A673 (cell line): ENCODE data around the gene TNFSF11. TPM values are rescaled to one million over a fixed set of nuclear protein-coding genes. Genes with fewer than 3 reads are reported as not detected.

Experiments used
- BruUV-seq: library from RNA; stranded (reverse); fragments of 400-500 nt; replicated peaks from 2 replicates; lab custom pipeline; 2021; lab: Mats Ljungman, UMichigan
- CTCF ChIA-PET: fragments of 300-600 bp; sonication (Branson Sonifier 250); formaldehyde crosslinking; loops from one replicate; lab custom pipeline; 2022; ENCODE audit warnings: antibody characterized with exemption; lab: Charles Lee
- POLR2A ChIA-PET: fragments of 300-600 bp; sonication (Branson Sonifier 250); formaldehyde crosslinking; loops from one replicate; lab custom pipeline; 2022; ENCODE audit warnings: antibody characterized with exemption; ENCODE audit not compliant: low non-redundant PET; lab: Charles Lee
- DNase-seq: peaks from one replicate; pipeline ENCODE4 v3.0.0-alpha.2; 2015; ENCODE audit warnings: low spot score
- H3K27ac ChIP-seq: fragments of 200-600 bp; sonication (generic); 2 replicates; pipeline ENCODE4 v1.5.1; 2016; ENCODE audit warnings: mixed run types, low read depth, mild to moderate bottlenecking, mixed read lengths, antibody characterized with exemption, low read length; ENCODE audit not compliant: poor library complexity, severe bottlenecking
- H3K27me3 ChIP-seq: fragments of 200-600 bp; sonication (generic); replicated peaks from 2 replicates; pipeline ENCODE4 v1.6.1; 2017; ENCODE audit warnings: mixed run types, low read depth, mild to moderate bottlenecking, mixed read lengths, antibody characterized with exemption, low read length; ENCODE audit not compliant: insufficient read depth, poor library complexity
- H3K36me3 ChIP-seq: fragments of 200-600 bp; sonication (generic); 2 replicates; pipeline ENCODE4 v1.6.1; 2016; ENCODE audit warnings: mixed run types, mild to moderate bottlenecking, mixed read lengths, antibody characterized with exemption, low read length; ENCODE audit not compliant: insufficient read depth, poor library complexity, severe bottlenecking
- H3K4me1 ChIP-seq: fragments of 200-600 bp; sonication (generic); 2 replicates; pipeline ENCODE4 v1.6.1; 2017; ENCODE audit warnings: mixed run types, mild to moderate bottlenecking, mixed read lengths, antibody characterized with exemption, low read length; ENCODE audit not compliant: insufficient read depth, poor library complexity, severe bottlenecking
- H3K4me3 ChIP-seq: fragments of 200-600 bp; sonication (generic); 2 replicates; pipeline ENCODE4 v1.5.1; 2016; ENCODE audit warnings: low read depth, mixed run types, mild to moderate bottlenecking, mixed read lengths, low read length; ENCODE audit not compliant: poor library complexity, severe bottlenecking
- H3K9me3 ChIP-seq: fragments of 200-600 bp; sonication (generic); 2 replicates; pipeline ENCODE4 v1.6.1; 2016; ENCODE audit warnings: mixed run types, low read depth, mild to moderate bottlenecking, mixed read lengths, antibody characterized with exemption, low read length; ENCODE audit not compliant: poor library complexity, severe bottlenecking
- CTCF ChIP-seq: fragments of 300-800, 200-600 bp; sonication (generic); conservative IDR thresholded peaks from 2 replicates; pipeline ENCODE4 v1.5.1; 2017; ENCODE audit warnings: low read depth, mild to moderate bottlenecking, antibody characterized with exemption, low read length, moderate library complexity, mixed read lengths
- EZH2 ChIP-seq: fragments of 200-600 bp; sonication (generic); IDR thresholded peaks from 2 replicates; pipeline ENCODE4 v1.6.1; 2017; ENCODE audit warnings: borderline replicate concordance, low read depth, mild to moderate bottlenecking, mixed read lengths, antibody characterized with exemption, low read length; ENCODE audit not compliant: poor library complexity, severe bottlenecking
- intact Hi-C: fragments of 100-400 bp; cut with micrococcal nuclease; formaldehyde crosslinking; loops from one replicate; pipeline ENCODE4 v1.10.0; 2022; ENCODE audit not compliant: unreplicated experiment
- total RNA-seq: library from RNA; stranded (reverse); gene quantifications from 2 replicates; pipeline ENCODE4 v1.2.3, GENCODE V29; 2021

TNFSF11 gene
- total RNA-seq, 1 experiment from 2014 or later: not detected

- TF ChIP-seq CTCF (no peak), EZH2 (no peak)
- no peak overlapping the region for H3K27ac ChIP-seq
- ChIA-PET POLR2A (no interaction called here), CTCF (no interaction called here)
- no peaks in the 10 kb centered on the region for H3K9me3 ChIP-seq
- intact Hi-C loops: no loop called here
- no peak overlapping the region for H3K4me3 ChIP-seq
- no peaks in the 10 kb centered on the region for H3K36me3 ChIP-seq
- H3K27me3 ChIP-seq: peaks cover 35% of the 10 kb centered on the region
- no TSS peak for BruUV-seq
- H3K4me1 ChIP-seq: no peaks in the 10 kb centered on the region
- DNase-seq: no peak
Measured at GRCh38 chr13:42592915-42593900, 19.3 kb downstream of the TNFSF11 start.

GRCh38 chr13:42594481-42595252, 20.7 kb downstream of the TNFSF11 start:
- Histone ChIP-seq H3K36me3 (no peaks in the 10 kb centered on the region), H3K27ac (no peak overlapping the region), H3K4me3 (no peak overlapping the region), H3K4me1 (no peaks in the 10 kb centered on the region), H3K27me3 (peaks cover 28% of the 10 kb centered on the region), H3K9me3 (no peaks in the 10 kb centered on the region)
- intact Hi-C loops: loop anchor here (5.0 kb wide), 1 partner anchor 1208 kb away; no protein-coding TSS in a partner anchor
- DNase-seq: peak; percentile 77
- TF ChIP-seq EZH2: no peak
- TF ChIP-seq CTCF: peak; percentile 89
- CTCF ChIA-PET: interaction anchor here (0.7 to 1.0 kb wide), 2 partner anchors 23 to 64 kb away, joined by 3 read pairs; no protein-coding TSS in a partner anchor
- POLR2A ChIA-PET: no interaction called here
- no TSS peak for BruUV-seq

- POLR2A ChIA-PET: no interaction called here
- Histone ChIP-seq H3K9me3 (no peaks in the 10 kb centered on the region), H3K27ac (no peak overlapping the region), H3K36me3 (no peaks in the 10 kb centered on the region), H3K27me3 (peaks cover 30% of the 10 kb centered on the region), H3K4me3 (no peak overlapping the region), H3K4me1 (no peaks in the 10 kb centered on the region)
- intact Hi-C loops: loop anchor here (5.0 kb wide), 1 partner anchor 1207 kb away; no protein-coding TSS in a partner anchor
- no peak for DNase-seq
- BruUV-seq: no TSS peak
- no peak for TF ChIP-seq EZH2
- no peak for TF ChIP-seq CTCF
- CTCF ChIA-PET: interaction anchor here (1.0 kb wide), 1 partner anchor 64 kb away, joined by 3 read pairs; no protein-coding TSS in a partner anchor
Measured at GRCh38 chr13:42595253-42595571, 21.3 kb downstream of the TNFSF11 start.
